T-helper 2 cell treated with Interferon-gamma antibody and Interleukin-4, amounts not matched to agents 5 μg/mL and 100 μg/mL, for 36 hours (primary cell): ENCODE data around the gene NEIL1.
A peak's percentile ranks its signal among the peaks of the same experiment; 100 is the strongest.
"Not testable (repeated sequence)": the region's sequence is repeated elsewhere in the genome, so short reads cannot be mapped to it uniquely, and the experiment has no call there.

ENCODE experiments used
- DNase-seq: peaks from one replicate; pipeline ENCODE4 v3.0.0; 2021; ENCODE audit warnings: low spot score
- H3K27ac Mint-ChIP-seq: one replicate; pipeline ENCODE4 v1.8.0; 2021; ENCODE audit warnings: mild to moderate bottlenecking, mixed read lengths
- H3K27me3 Mint-ChIP-seq: one replicate; pipeline ENCODE4 v1.8.0; 2021; ENCODE audit warnings: low read depth, mixed read lengths
- H3K36me3 Mint-ChIP-seq: one replicate; pipeline ENCODE4 v1.8.0; 2021; ENCODE audit warnings: low read depth, mixed read lengths
- H3K4me1 Mint-ChIP-seq: one replicate; pipeline ENCODE4 v1.8.0; 2021; ENCODE audit warnings: low read depth, mixed read lengths
- H3K4me3 Mint-ChIP-seq: one replicate; pipeline ENCODE4 v1.8.0; 2022; ENCODE audit warnings: mild to moderate bottlenecking, moderate library complexity, mixed read lengths
- H3K9me3 Mint-ChIP-seq: one replicate; pipeline ENCODE4 v1.8.0; 2021; ENCODE audit warnings: mixed read lengths

Gene NEIL1

DNA sequence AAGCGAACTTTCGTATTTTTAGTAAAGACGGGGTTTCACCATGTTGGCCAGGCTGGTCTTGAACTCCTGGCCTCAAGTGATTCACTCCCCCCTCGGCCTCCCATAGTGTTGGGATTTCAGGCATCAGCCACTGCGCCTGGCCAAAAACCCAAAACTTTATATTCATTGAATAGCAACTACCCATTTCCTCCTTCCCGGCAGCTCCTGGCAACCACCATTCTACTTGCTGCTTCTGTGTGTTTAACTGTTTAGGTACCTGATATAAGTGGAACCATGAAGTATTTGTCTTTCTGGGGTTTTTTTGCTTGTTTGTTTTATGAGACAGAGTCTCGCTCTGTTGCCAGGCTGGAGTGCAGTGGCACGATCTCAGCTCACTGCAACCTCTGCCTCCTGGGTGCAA lies 2.9 kb upstream of the NEIL1 start:
- peaks cover 27% of the 10 kb centered on the region for H3K27me3 Mint-ChIP-seq
- not testable (repeated sequence) for H3K4me1 Mint-ChIP-seq, H3K9me3 Mint-ChIP-seq, H3K4me3 Mint-ChIP-seq, DNase-seq, H3K36me3 Mint-ChIP-seq, H3K27ac Mint-ChIP-seq

GRCh38 chr15:75347222-75348033 lies 589 bp downstream of the NEIL1 start:
- no peak for DNase-seq
- peaks cover 14% of the 10 kb centered on the region for H3K4me1 Mint-ChIP-seq
- H3K36me3 Mint-ChIP-seq: peaks cover 23% of the 10 kb centered on the region
- H3K27ac Mint-ChIP-seq: peak overlapping the region; percentile 26
- peaks cover 31% of the 10 kb centered on the region for H3K27me3 Mint-ChIP-seq
- H3K4me3 Mint-ChIP-seq: peak overlapping the region; percentile 75
- peaks cover 18% of the 10 kb centered on the region for H3K9me3 Mint-ChIP-seq

DNA sequence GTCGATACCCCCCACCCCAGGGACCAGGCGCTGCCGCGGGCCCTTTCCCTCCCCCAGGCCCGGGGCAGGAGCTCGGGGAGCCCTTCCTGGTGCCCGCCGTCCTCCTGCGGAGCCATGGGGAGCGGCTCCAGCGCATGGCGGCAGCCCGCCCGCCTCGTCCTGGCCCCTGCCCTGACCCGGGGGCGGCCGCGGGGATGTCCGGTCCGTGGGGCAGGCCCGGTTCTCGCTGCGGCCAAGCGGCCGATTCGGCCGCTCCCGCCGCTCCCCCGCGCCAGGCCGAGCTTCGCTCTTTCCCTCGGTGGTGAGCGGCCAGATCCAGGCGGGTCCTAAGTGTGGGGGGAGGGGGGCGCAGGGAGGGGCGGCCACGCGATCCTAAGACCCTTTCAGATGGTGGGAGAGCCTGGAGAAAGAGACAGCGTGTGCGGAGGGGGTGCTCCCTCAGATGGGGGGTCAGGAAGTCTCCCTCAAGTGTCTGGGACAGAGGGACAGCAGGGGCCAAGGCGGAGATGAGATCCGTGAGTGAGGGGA lies 1.3 kb downstream of the NEIL1 start:
- peaks cover 23% of the 10 kb centered on the region for H3K36me3 Mint-ChIP-seq
- H3K27me3 Mint-ChIP-seq: peaks cover 31% of the 10 kb centered on the region
- H3K9me3 Mint-ChIP-seq: peaks cover 18% of the 10 kb centered on the region
- no peak for DNase-seq
- H3K27ac Mint-ChIP-seq: peak overlapping the region; percentile 55
- H3K4me3 Mint-ChIP-seq: peak overlapping the region; percentile 21
- H3K4me1 Mint-ChIP-seq: peaks cover 14% of the 10 kb centered on the region

DNA sequence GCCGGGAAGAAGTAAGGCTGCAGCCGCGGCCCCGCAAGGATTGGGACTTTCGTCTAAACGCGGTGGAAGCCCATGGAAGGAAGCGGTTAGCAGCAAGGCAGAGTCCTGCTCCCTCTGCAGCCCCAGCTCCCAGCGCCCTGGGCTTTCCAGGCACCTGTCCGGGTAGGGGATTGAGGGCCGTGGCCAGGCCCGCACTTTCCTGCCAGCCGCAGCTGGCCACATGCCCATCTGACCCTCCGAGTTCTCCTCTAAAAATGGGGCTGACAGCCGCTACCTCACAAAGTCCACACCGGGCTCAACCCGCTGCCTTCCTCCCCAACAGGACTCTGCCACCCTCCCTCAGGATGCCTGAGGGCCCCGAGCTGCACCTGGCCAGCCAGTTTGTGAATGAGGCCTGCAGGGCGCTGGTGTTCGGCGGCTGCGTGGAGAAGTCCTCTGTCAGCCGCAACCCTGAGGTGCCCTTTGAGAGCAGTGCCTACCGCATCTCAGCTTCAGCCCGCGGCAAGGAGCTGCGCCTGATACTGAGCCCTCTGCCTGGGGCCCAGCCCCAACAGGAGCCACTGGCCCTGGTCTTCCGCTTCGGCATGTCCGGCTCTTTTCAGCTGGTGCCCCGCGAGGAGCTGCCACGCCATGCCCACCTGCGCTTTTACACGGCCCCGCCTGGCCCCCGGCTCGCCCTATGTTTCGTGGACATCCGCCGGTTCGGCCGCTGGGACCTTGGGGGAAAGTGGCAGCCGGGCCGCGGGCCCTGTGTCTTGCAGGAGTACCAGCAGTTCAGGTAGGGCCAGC lies 1.9 kb downstream of the NEIL1 start:
- peaks cover 14% of the 10 kb centered on the region for H3K4me1 Mint-ChIP-seq
- peaks cover 18% of the 10 kb centered on the region for H3K9me3 Mint-ChIP-seq
- H3K27me3 Mint-ChIP-seq: peaks cover 31% of the 10 kb centered on the region
- H3K4me3 Mint-ChIP-seq: peak overlapping the region; percentile 21
- peaks cover 23% of the 10 kb centered on the region for H3K36me3 Mint-ChIP-seq
- H3K27ac Mint-ChIP-seq: peak overlapping the region; percentile 55
- no peak for DNase-seq

GRCh38 chr15:75349351-75349669 lies 2.5 kb downstream of the NEIL1 start:
- Mint-ChIP-seq H3K27me3 (peaks cover 31% of the 10 kb centered on the region), H3K9me3 (peaks cover 18% of the 10 kb centered on the region), H3K4me1 (peaks cover 14% of the 10 kb centered on the region), H3K36me3 (peaks cover 23% of the 10 kb centered on the region)
- not testable (repeated sequence) for DNase-seq, H3K4me3 Mint-ChIP-seq, H3K27ac Mint-ChIP-seq

- H3K36me3 Mint-ChIP-seq: peaks cover 23% of the 10 kb centered on the region
- peaks cover 14% of the 10 kb centered on the region for H3K4me1 Mint-ChIP-seq
- H3K9me3 Mint-ChIP-seq: peaks cover 18% of the 10 kb centered on the region
- DNase-seq: peak; percentile 63
- H3K4me3 Mint-ChIP-seq: peak overlapping the region; percentile 60
- H3K27ac Mint-ChIP-seq: peak overlapping the region; percentile 94
- H3K27me3 Mint-ChIP-seq: peaks cover 28% of the 10 kb centered on the region
These were observed 3.2 kb downstream of the NEIL1 start for GRCh38 chr15:75349851-75350588.

GRCh38 chr15:75350601-75351361 lies 3.9 kb downstream of the NEIL1 start:
- peaks cover 18% of the 10 kb centered on the region for H3K9me3 Mint-ChIP-seq
- peaks cover 14% of the 10 kb centered on the region for H3K4me1 Mint-ChIP-seq
- DNase-seq: no peak
- peak overlapping the region; percentile 94 for H3K27ac Mint-ChIP-seq
- no peak overlapping the region for H3K4me3 Mint-ChIP-seq
- peaks cover 22% of the 10 kb centered on the region for H3K27me3 Mint-ChIP-seq
- peaks cover 23% of the 10 kb centered on the region for H3K36me3 Mint-ChIP-seq

- Mint-ChIP-seq H3K4me3 (no peak overlapping the region), H3K27me3 (peaks cover 8% of the 10 kb centered on the region), H3K9me3 (peaks cover 18% of the 10 kb centered on the region), H3K36me3 (peaks cover 20% of the 10 kb centered on the region), H3K4me1 (peaks cover 10% of the 10 kb centered on the region), H3K27ac (no peak overlapping the region)
- no peak for DNase-seq
These were observed 5.6 kb downstream of the NEIL1 start for GRCh38 chr15:75352186-75353080.

DNA sequence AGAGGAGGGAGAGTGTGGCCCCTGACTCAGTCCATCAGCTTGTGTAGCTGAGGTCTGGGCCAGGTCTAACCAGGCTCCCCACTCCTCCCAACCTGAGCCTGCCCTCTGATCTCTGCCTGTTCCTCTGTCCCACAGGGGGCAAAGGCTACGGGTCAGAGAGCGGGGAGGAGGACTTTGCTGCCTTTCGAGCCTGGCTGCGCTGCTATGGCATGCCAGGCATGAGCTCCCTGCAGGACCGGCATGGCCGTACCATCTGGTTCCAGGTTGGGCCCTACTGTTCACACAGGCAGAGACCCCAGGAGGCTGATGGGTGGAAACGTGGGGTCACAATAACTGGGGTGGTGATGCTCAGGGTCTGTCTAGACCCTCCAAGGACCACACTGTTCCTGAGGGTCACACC lies 6.8 kb downstream of the NEIL1 start:
- Mint-ChIP-seq H3K9me3 (peaks cover 18% of the 10 kb centered on the region), H3K36me3 (peaks cover 18% of the 10 kb centered on the region), H3K4me1 (peaks cover 9% of the 10 kb centered on the region), H3K4me3 (no peak overlapping the region), H3K27me3 (peaks cover 4% of the 10 kb centered on the region), H3K27ac (no peak overlapping the region)
- DNase-seq: no peak

DNA sequence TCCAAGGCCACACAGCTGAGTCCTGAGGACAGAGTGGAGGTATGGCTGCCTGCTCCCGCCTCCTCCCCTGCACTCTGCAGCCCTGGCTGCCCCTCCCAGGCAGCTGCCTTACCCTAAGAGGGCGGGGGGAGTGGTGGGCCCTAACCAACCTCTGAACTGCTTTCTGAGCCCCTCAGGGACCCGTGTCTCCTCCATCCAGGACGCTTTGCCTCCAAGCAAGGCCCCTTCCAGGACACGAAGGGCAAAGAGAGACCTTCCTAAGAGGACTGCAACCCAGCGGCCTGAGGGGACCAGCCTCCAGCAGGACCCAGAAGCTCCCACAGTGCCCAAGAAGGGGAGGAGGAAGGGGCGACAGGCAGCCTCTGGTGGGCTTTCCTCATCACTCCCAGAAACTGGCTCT lies 7.6 kb downstream of the NEIL1 start:
- Mint-ChIP-seq H3K4me3 (no peak overlapping the region), H3K27ac (no peak overlapping the region), H3K9me3 (peaks cover 15% of the 10 kb centered on the region), H3K27me3 (peaks cover 4% of the 10 kb centered on the region), H3K4me1 (peaks cover 9% of the 10 kb centered on the region), H3K36me3 (peaks cover 18% of the 10 kb centered on the region)
- DNase-seq: no peak

- no peak overlapping the region for H3K27ac Mint-ChIP-seq
- H3K27me3 Mint-ChIP-seq: no peaks in the 10 kb centered on the region
- no peak overlapping the region for H3K4me3 Mint-ChIP-seq
- DNase-seq: no peak
- H3K4me1 Mint-ChIP-seq: peaks cover under 1% of the 10 kb centered on the region
- H3K36me3 Mint-ChIP-seq: peaks cover 11% of the 10 kb centered on the region
- H3K9me3 Mint-ChIP-seq: peaks cover 6% of the 10 kb centered on the region
These were observed 8.5 kb downstream of the NEIL1 start for GRCh38 chr15:75355369-75355768.

DNA sequence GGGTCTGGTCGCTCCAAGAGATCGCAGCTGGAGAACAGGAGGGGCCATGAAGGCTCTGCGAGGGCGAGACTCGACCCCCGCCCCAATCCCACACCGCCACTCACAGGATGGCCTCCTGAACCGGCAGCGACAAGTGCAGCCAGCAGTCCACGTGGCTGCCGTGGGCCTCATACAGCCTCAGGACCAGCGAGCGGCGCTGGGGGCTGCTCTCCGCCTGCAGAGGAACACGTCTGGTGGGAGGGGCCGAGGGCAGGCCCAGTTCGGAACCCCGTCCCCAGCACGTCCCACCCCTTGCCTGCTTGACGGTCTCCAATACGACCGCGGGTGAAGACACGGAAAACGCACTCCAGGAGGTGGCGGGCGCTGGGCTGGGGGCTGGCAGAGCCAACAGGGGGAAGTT lies 9.2 kb downstream of the NEIL1 start:
- Mint-ChIP-seq H3K4me3 (no peak overlapping the region), H3K36me3 (peaks cover 6% of the 10 kb centered on the region), H3K9me3 (no peaks in the 10 kb centered on the region), H3K27ac (no peak overlapping the region), H3K4me1 (no peaks in the 10 kb centered on the region), H3K27me3 (no peaks in the 10 kb centered on the region)
- DNase-seq: no peak
